Measurements from ENCODE around the gene SCN3A. TPM values are rescaled to one million over a fixed set of nuclear protein-coding genes. Genes with fewer than 3 reads are reported as not detected.

The SCN3A gene
- total and polyA plus RNA-seq, 9 donors, result 0.20 to 3.4 (median 0.80) TPM

- H3K27ac ChIP-seq, result no peak overlapping the region
- no peaks in the 10 kb centered on the region for H3K27me3 ChIP-seq
- no peak overlapping the region for H3K4me3 ChIP-seq
- H3K9me3 ChIP-seq, result no peaks in the 10 kb centered on the region
- no peaks in the 10 kb centered on the region for H3K36me3 ChIP-seq
- H3K4me1 ChIP-seq (ENCODE audit: insufficient read depth), result no peaks in the 10 kb centered on the region
- TF ChIP-seq EP300 (IDR thresholded peaks at IDR 0.05), result no peak
- TF ChIP-seq POLR2A (IDR thresholded peaks at IDR 0.05), result no peak
- TF ChIP-seq CTCF (IDR thresholded peaks at IDR 0.05), result no peak
- no peak for DNase-seq
- intact Hi-C loops (cut with DNase I), result no loop called here
- 25 to 28% (median 26%) methylated on average over 5 of the region's 5 CpGs for WGBS, 3 donors
Measured at GRCh38 chr2:165245081-165245793, 41.4 kb upstream of the SCN3A start.

GRCh38 chr2:165240916-165241315 is 37.1 kb upstream of the SCN3A start:
- no peaks in the 10 kb centered on the region for H3K9me3 ChIP-seq
- DNase-seq, result no peak
- no peak overlapping the region for H3K4me3 ChIP-seq
- no peaks in the 10 kb centered on the region for H3K36me3 ChIP-seq
- no peaks in the 10 kb centered on the region for H3K27me3 ChIP-seq
- no peak overlapping the region for H3K27ac ChIP-seq
- H3K4me1 ChIP-seq (ENCODE audit: insufficient read depth), result no peaks in the 10 kb centered on the region
- 79 to 92% (median 83%) methylated on average over 2 of the region's 2 CpGs for WGBS, 3 donors
- TF ChIP-seq EP300 (IDR thresholded peaks at IDR 0.05) (no peak), POLR2A (IDR thresholded peaks at IDR 0.05) (no peak), CTCF (IDR thresholded peaks at IDR 0.05) (no peak)
- intact Hi-C loops (cut with DNase I), result no loop called here

- no peaks in the 10 kb centered on the region for H3K27me3 ChIP-seq
- no peak for DNase-seq
- H3K4me3 ChIP-seq, result no peak overlapping the region
- H3K36me3 ChIP-seq, result no peaks in the 10 kb centered on the region
- 55 to 62% (median 58%) methylated on average over 4 of the region's 4 CpGs for WGBS, 3 donors
- intact Hi-C loops (cut with DNase I), result no loop called here
- no peak overlapping the region for H3K27ac ChIP-seq
- no peaks in the 10 kb centered on the region for H3K9me3 ChIP-seq
- no peaks in the 10 kb centered on the region for H3K4me1 ChIP-seq (ENCODE audit: insufficient read depth)
- TF ChIP-seq POLR2A (IDR thresholded peaks at IDR 0.05) (no peak), EP300 (IDR thresholded peaks at IDR 0.05) (no peak), CTCF (IDR thresholded peaks at IDR 0.05) (no peak)
Measured at GRCh38 chr2:165239856-165240515, 36.1 kb upstream of the SCN3A start.

GRCh38 chr2:165239230-165239629 is 35.4 kb upstream of the SCN3A start, which contains the start of gene SCN2A:
SCN2A (plus strand) TSS chr2:165239414; CDS start chr2:165295824, 56,410 bp downstream.
- Histone ChIP-seq H3K4me3 (no peak within 1 kb of the TSS), H3K4me1 (ENCODE audit: insufficient read depth) (no peaks in the 10 kb centered on the region), H3K36me3 (no peaks in the 10 kb centered on the region), H3K27me3 (no peaks in the 10 kb centered on the region), H3K27ac (no peak within 1 kb of the TSS), H3K9me3 (no peaks in the 10 kb centered on the region)
- intact Hi-C loops (cut with DNase I), result no loop called here
- WGBS, 3 donors, result 23 to 25% (median 24%) methylated on average over 3 of the region's 3 CpGs
- TF ChIP-seq CTCF (IDR thresholded peaks at IDR 0.05), result no peak
- TF ChIP-seq EP300 (IDR thresholded peaks at IDR 0.05), result no peak
- no peak for TF ChIP-seq POLR2A (IDR thresholded peaks at IDR 0.05)
- no peak for DNase-seq
